Measurements from ENCODE around the gene ADGRG3. TPM values are rescaled to one million over a fixed set of nuclear protein-coding genes. Genes with fewer than 3 reads are reported as not detected.

The ADGRG3 gene
- total and polyA plus RNA-seq, 10 of the 15 experiments (the other 5 are each of a cell fraction or from before 2014, with no cell fraction given): 0.10 to 0.11 (median 0.10) TPM; not detected in 7

- TF ChIP-seq BCLAF1 (IDR thresholded peaks at IDR 0.05): no peak
- no peak for TF ChIP-seq FOXK2 (IDR thresholded peaks at IDR 0.05)
- TF ChIP-seq SIN3A (IDR thresholded peaks at IDR 0.05; ENCODE audit: low read depth, low read length): no peak
- TF ChIP-seq ZZZ3 (IDR thresholded peaks at IDR 0.05; ENCODE audit: control insufficient read depth, insufficient read length, low read depth): no peak
These were observed 60.5 kb downstream of the ADGRG3 start (continued) for GRCh38 chr16:57728336-57729181.

GRCh38 chr16:57729182-57729484 lies 61.0 kb downstream of the ADGRG3 start:
- H4K20me1 ChIP-seq (ENCODE audit: control insufficient read depth, insufficient read depth): no peaks in the 10 kb centered on the region
- no peak overlapping the region for H3K4me3 ChIP-seq
- H3K79me2 ChIP-seq (ENCODE audit: control insufficient read depth, insufficient read depth, low read length): no peaks in the 10 kb centered on the region
- H3K27ac ChIP-seq (ENCODE audit: control insufficient read depth, insufficient read depth): no peak overlapping the region
- no peak for ATAC-seq
- BruUV-seq (replicated peaks): no TSS peak
- no peak for DNase-seq (ENCODE audit: low read depth, low spot score)
- WGBS (ENCODE audit: insufficient coverage, insufficient replicate concordance, low lambda C conversion rate, missing lambda C conversion rate): no CpG with 5 or more reads among the region's 1 CpG
- SMC1A ChIA-PET (ENCODE audit: uncharacterized antibody, unreplicated experiment): no interaction called here
- no peak overlapping the region for H3K9ac ChIP-seq (ENCODE audit: control insufficient read depth, insufficient read depth, low read length)
- H3K27me3 ChIP-seq (replicated peaks in 1 of 2; ENCODE audit: control insufficient read depth in 2 of 2, insufficient read depth in 2 of 2, low read length in 1 of 2): no peaks in the 10 kb centered on the region
- in situ Hi-C loops (cut with MboI) (no loop called here), intact Hi-C loops (cut with micrococcal nuclease; ENCODE audit: unreplicated experiment) (no loop called here)
- H3K36me3 ChIP-seq (ENCODE audit: control insufficient read depth in 2 of 2, insufficient read depth in 2 of 2, low read length in 1 of 2): no peaks in the 10 kb centered on the region
- peaks cover 4% of the 10 kb centered on the region; the same call in 2 of the 3 replicates for H3K9me3 ChIP-seq (replicated peaks; ENCODE audit: control insufficient read depth, insufficient read depth, low read length)
- no peak overlapping the region for H2AFZ ChIP-seq (ENCODE audit: control insufficient read depth, low read depth, low read length)
- POLR2A ChIA-PET: no interaction called here
- TF ChIP-seq ATF7 (IDR thresholded peaks at IDR 0.05; ENCODE audit: low read depth) (no peak), ZNF207 (IDR thresholded peaks at IDR 0.05; ENCODE audit: borderline replicate concordance) (no peak), CREB1 (IDR thresholded peaks at IDR 0.05; ENCODE audit: low read depth) (no peak), STAT3 (IDR thresholded peaks at IDR 0.05; ENCODE audit: low read depth, low read length) (no peak), ZNF274 (IDR thresholded peaks at IDR 0.05; ENCODE audit: insufficient read depth, insufficient read length) (no peak), ASH2L (IDR thresholded peaks at IDR 0.05; ENCODE audit: borderline replicate concordance, low read depth) (no peak), ZNF384 (IDR thresholded peaks at IDR 0.05; ENCODE audit: borderline replicate concordance, low read depth, low read length) (no peak), TAF1 (IDR thresholded peaks at IDR 0.05; ENCODE audit: borderline replicate concordance, low read depth, low read length) (no peak), KDM1A (IDR thresholded peaks at IDR 0.05; ENCODE audit: borderline replicate concordance) (no peak)
- TF ChIP-seq, protein P1, sequence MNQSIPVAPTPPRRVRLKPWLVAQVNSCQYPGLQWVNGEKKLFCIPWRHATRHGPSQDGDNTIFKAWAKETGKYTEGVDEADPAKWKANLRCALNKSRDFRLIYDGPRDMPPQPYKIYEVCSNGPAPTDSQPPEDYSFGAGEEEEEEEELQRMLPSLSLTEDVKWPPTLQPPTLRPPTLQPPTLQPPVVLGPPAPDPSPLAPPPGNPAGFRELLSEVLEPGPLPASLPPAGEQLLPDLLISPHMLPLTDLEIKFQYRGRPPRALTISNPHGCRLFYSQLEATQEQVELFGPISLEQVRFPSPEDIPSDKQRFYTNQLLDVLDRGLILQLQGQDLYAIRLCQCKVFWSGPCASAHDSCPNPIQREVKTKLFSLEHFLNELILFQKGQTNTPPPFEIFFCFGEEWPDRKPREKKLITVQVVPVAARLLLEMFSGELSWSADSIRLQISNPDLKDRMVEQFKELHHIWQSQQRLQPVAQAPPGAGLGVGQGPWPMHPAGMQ (IDR thresholded peaks at IDR 0.05; ENCODE audit: borderline replicate concordance): no peak
- no peak overlapping the region for H3K4me2 ChIP-seq (ENCODE audit: control insufficient read depth, insufficient read depth)
- CTCF ChIA-PET: no interaction called here
- H3K4me1 ChIP-seq (ENCODE audit: control insufficient read depth, insufficient read depth, low read length): no peaks in the 10 kb centered on the region
- FAIRE-seq: no peak
- RAD21 ChIA-PET (ENCODE audit: unreplicated experiment): no interaction called here
